Left renal pelvis (tissue), 4 donors: Measurements from ENCODE around the gene ZNF19. TPM values are rescaled to one million over a fixed set of nuclear protein-coding genes. Genes with fewer than 3 reads are reported as not detected.
"Not testable (repeated sequence)": the region's sequence is repeated elsewhere in the genome, so short reads cannot be mapped to it uniquely, and the experiment has no call there.

Experiments
- DNase-seq, 4 donors: peaks; one replicate each; pipeline ENCODE4 v3.0.0-alpha.2; 2013; ENCODE audit warnings: low read depth in 4 of 4, low spot score in 3 of 4
- polyA plus RNA-seq, 4 donors: library from polyadenylated mRNA; unstranded; fragments of 120-200 nt; gene quantifications; one replicate each; pipeline ENCODE4 v1.2.1, GENCODE V29; 2013; ENCODE audit not compliant: insufficient read length in 4 of 4

ZNF19 gene
- 10 to 100 TPM in 3 of 4 donors, 1 to 10 TPM in 1; 4.7 to 16.5 (median 15.3) TPM for polyA plus RNA-seq

DNA sequence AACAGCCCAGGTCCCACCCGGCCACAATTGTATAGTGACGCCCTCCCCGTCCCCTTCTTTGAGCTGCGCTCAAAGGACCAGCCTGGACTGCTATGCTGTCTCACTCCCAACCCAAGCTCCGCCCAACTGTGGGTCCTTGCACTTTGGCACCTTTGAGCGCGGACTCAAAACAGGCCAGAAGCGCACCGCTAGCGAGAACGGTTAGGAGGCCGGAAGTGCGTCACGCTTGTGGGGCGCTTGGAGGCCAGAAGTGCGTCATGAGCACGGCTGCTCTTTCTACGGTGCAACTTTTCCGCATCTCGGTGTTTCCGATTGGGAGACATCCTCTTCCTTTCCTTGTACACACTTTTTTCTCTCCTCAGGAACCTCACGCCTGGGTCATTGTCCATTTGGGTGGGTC is at the start of gene ZNF19:
Gene ZNF19 (minus strand): TSS at position 203 of the 400 bp plus-strand sequence. CDS start 7,210 bp downstream, outside the sequence.
- DNase-seq = no peak

GRCh38 chr16:71537643-71538042 is 48.5 kb upstream of the ZNF19 start:
- DNase-seq = no peak

DNA sequence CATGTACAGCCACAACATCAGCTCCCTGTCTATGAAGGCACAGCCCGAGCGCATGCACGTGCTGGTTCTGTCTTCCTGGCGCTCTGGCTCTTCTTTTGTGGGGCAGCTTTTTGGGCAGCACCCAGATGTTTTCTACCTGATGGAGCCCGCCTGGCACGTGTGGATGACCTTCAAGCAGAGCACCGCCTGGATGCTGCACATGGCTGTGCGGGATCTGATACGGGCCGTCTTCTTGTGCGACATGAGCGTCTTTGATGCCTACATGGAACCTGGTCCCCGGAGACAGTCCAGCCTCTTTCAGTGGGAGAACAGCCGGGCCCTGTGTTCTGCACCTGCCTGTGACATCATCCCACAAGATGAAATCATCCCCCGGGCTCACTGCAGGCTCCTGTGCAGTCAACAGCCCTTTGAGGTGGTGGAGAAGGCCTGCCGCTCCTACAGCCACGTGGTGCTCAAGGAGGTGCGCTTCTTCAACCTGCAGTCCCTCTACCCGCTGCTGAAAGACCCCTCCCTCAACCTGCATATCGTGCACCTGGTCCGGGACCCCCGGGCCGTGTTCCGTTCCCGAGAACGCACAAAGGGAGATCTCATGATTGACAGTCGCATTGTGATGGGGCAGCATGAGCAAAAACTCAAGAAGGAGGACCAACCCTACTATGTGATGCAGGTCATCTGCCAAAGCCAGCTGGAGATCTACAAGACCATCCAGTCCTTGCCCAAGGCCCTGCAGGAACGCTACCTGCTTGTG is 47.8 kb upstream of the ZNF19 start:
- no peak for DNase-seq

DNA sequence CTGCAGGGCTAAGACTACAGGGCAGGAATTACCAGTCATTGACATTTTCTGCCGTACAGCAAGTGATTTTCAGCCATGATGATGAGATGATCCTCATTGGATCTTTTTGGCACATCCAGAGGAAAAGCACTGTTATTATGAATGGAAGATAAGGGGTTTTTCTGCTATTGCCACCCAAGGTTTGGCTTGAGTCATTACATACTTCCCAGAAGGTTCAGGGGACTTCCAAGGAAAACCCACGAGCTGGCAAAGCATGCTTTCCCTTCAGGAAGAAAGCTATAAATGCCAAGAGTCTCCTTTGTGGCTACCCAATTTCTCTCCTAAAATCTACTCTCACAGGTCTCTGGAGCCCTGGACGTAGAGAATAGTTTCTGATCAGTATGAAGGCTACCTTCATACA is 43.2 kb upstream of the ZNF19 start:
- no peak for DNase-seq

DNA sequence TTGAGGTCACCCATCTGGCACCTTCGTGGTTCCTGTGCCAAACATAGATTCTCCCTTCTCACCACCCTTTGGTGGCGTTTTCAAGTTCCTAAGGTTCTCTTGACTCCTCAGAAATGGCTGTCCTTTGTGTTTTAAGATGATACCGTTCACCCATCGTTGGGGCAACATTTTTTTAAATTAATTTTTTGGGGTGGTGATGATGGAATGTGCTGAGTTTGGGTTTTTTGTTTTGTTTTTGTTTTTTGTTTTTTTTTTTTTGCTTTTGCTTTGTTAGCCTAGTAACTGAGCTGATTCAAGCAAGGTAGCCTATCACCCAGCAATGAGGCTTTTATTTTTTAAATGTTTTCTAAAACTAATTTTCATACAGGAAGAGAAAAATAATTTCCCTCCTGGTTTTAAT is 39.7 kb upstream of the ZNF19 start:
- no peak for DNase-seq

GRCh38 chr16:71528257-71528656 is 39.1 kb upstream of the ZNF19 start:
- no peak for DNase-seq

DNA sequence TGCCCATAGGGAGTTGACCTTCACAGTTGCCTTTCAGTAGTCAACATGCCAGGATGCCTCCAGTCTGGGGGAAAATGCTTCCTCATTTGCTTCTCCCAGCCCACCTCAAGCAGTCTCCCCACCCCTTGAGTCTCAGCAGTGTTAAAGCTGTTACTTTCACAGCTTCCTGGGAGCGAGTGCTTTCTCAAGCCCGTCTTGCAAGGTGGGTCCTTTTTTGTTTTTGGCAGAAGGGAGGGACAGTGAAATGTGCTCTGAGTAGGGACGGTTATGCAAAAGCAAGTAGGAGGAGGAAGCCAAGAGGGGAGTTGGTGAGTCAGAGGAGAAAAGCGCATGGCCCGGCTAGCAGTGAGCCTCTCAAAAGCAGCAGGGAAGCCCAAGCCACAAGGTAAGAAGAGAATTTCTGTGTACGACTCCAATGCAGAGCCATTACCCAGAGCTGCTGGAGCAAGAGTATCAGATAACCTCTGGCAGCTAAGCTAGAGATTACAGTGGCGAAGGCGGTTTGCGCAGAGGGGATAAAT is 37.0 kb upstream of the ZNF19 start, which contains the start of gene CHST4:
Gene CHST4 (plus strand): TSS at position 316 of the 521 bp plus-strand sequence. CDS start 10,252 bp downstream, outside the sequence.
- DNase-seq = no peak

- DNase-seq = no peak
These were observed 35.7 kb upstream of the ZNF19 start for GRCh38 chr16:71524566-71525553.

- DNase-seq = no peak
These were observed 31.4 kb upstream of the ZNF19 start for GRCh38 chr16:71520550-71520949.

GRCh38 chr16:71515026-71515425 is 25.9 kb upstream of the ZNF19 start:
- no peak for DNase-seq

DNA sequence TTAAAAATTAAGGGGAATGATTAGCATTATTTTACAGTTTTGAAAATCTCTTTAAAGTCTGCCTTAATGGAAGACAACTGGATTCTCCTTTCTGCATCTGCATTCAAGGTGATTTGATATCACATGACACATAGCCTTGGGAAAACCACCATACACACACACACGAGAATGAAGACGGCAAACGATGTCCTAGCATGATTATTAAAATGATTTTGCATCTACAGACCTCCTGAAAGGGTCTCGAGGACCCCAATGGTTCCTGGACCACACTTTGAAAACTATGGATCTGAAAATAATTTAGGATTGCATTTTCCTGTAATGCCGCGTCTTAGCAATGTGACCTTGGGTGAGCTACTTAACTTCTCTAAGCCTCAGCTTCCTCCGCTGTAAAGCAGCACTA is 25.4 kb upstream of the ZNF19 start:
- DNase-seq = no peak

GRCh38 chr16:71513302-71513701 is 24.2 kb upstream of the ZNF19 start:
- no peak for DNase-seq

- DNase-seq = no peak
These were observed 17.9 kb upstream of the ZNF19 start for GRCh38 chr16:71507061-71507460.

- no peak for DNase-seq
These were observed 15.8 kb upstream of the ZNF19 start for GRCh38 chr16:71504901-71505300.

- not testable (repeated sequence) for DNase-seq
These were observed 14.9 kb upstream of the ZNF19 start for GRCh38 chr16:71504051-71504450.

- DNase-seq = no peak
These were observed 12.4 kb upstream of the ZNF19 start for GRCh38 chr16:71501547-71501946.

- DNase-seq = no peak
These were observed 11.8 kb upstream of the ZNF19 start for GRCh38 chr16:71500964-71501363.

DNA sequence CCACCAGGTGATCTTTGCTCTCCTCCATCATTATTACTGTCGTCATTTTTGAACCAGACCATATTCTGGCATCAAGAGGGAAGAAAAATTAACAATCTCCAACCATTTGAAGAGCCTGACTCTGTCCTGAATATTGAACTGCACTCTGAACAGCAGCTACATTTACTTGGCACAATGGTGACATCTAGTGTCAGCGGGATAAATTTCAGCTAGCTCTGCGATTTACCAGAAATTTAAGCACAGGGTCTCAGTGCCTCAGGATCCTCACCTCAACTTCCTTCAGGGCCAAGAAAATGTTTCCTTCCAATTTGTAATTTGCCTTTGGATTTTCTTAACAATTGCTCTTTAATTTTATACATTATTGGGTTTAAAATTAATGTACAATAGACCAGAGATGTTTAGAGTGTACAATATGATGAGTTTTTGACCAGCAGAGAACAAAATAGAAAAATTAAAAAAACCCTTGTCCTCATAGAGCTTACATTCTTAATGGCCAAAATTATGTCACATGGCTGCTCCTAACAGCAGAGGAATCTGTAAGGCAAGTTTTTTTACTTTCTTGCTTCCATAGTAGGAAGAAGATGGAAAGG is 10.7 kb upstream of the ZNF19 start:
- DNase-seq = peak; percentile 16 to 44 (median 32)

DNA sequence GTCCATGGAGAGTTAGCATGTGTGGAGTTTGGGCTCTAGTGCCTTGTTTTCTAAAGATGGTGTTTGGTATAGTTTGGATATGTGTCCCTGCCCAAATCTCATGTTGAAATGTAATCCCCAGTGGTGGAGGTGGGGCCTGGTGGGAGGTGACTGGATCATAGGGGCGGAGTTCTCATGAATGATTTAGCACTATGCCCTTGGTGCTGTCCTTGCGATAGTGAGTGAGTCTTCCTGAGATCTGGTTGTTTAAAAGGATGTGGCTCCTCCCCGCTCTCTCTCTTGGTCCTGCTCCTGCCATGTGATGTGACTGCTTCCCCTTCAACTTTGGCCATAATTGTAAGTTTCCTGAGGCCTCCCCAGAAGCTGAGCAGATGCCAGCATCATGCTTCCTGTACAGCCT is 8.9 kb upstream of the ZNF19 start:
- no peak for DNase-seq

- DNase-seq = no peak
These were observed 4.1 kb upstream of the ZNF19 start for GRCh38 chr16:71493213-71493612.

DNA sequence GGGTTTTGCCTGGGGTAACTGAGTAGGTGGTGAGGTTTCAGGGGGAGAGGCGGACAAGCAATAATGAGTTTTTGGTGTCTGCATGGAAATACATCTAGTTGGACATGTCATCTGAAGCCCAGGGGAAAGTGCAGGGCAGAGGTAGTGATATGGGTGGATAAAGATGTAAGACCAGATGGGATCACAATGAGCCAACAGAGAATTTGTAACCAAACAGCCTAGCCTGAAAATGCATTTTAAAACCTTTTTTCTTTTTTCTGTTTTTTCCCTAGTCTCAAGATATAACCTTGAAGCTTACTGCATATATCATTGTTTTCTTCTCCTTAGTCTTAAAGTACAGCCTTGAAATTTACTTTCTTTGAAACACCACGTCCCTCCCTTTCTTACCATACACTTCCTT is 3.7 kb upstream of the ZNF19 start:
- DNase-seq = no peak
